Measurements from ENCODE around the gene CXCL8. TPM values are rescaled to one million over a fixed set of nuclear protein-coding genes. Genes with fewer than 3 reads are reported as not detected.

The CXCL8 gene
- total RNA-seq, 1 experiment from 2014 or later, result 0.82 TPM

DNA sequence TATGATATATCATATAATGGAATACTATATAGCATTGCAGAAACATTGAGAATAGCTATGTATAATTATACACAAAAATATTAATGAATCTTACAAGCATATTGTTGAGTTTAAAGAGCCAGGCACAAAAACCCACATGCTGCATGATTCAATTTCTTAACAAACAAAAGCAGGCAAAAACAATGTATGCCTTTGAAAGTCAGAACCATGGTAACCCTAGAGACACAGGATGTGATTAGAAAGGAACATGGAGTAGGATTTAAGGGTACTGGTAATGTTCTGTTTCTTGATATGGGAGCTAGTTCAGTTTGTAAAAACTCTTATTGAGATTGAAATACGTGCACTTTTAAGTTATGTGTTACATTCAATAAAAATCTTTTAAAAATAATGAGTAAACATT lies 21.5 kb downstream of the CXCL8 start:
- no peaks in the 10 kb centered on the region for H3K9me3 ChIP-seq (ENCODE audit: control insufficient read depth, insufficient read depth, low read depth, low read length)
- TF ChIP-seq, protein P1, sequence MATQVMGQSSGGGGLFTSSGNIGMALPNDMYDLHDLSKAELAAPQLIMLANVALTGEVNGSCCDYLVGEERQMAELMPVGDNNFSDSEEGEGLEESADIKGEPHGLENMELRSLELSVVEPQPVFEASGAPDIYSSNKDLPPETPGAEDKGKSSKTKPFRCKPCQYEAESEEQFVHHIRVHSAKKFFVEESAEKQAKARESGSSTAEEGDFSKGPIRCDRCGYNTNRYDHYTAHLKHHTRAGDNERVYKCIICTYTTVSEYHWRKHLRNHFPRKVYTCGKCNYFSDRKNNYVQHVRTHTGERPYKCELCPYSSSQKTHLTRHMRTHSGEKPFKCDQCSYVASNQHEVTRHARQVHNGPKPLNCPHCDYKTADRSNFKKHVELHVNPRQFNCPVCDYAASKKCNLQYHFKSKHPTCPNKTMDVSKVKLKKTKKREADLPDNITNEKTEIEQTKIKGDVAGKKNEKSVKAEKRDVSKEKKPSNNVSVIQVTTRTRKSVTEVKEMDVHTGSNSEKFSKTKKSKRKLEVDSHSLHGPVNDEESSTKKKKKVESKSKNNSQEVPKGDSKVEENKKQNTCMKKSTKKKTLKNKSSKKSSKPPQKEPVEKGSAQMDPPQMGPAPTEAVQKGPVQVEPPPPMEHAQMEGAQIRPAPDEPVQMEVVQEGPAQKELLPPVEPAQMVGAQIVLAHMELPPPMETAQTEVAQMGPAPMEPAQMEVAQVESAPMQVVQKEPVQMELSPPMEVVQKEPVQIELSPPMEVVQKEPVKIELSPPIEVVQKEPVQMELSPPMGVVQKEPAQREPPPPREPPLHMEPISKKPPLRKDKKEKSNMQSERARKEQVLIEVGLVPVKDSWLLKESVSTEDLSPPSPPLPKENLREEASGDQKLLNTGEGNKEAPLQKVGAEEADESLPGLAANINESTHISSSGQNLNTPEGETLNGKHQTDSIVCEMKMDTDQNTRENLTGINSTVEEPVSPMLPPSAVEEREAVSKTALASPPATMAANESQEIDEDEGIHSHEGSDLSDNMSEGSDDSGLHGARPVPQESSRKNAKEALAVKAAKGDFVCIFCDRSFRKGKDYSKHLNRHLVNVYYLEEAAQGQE (IDR thresholded peaks at IDR 0.05; ENCODE audit: insufficient read depth in 1 of 2, low read depth in 2 of 2, low read length in 1 of 2), result no peak
- TF ChIP-seq CTCF (IDR thresholded peaks at IDR 0.05), result no peak
- TF ChIP-seq SIN3A (IDR thresholded peaks at IDR 0.05; ENCODE audit: borderline replicate concordance, insufficient read depth, low read depth, low read length), result no peak
- TF ChIP-seq TCF7L2 (IDR thresholded peaks at IDR 0.05; ENCODE audit: low read depth, low read length), result no peak
- no peak for TF ChIP-seq POLR2AphosphoS5 (IDR thresholded peaks at IDR 0.05; ENCODE audit: low read depth, low read length)
- no TSS peak for BruUV-seq (replicated peaks)
- ChIA-PET CTCF (no interaction called here), POLR2A (no interaction called here)
- in situ Hi-C loops (cut with HindIII; ENCODE audit: low pct_unique_long_range_greater_than_20kb, low sequenced_read_pairs), result no loop called here
- no peaks in the 10 kb centered on the region for H3K36me3 ChIP-seq (ENCODE audit: control insufficient read depth, insufficient read depth, low read length)
- no peak overlapping the region for H3K27ac ChIP-seq (ENCODE audit: low read length)
- H3K27me3 ChIP-seq (ENCODE audit: control insufficient read depth, insufficient read depth, low read length), result no peaks in the 10 kb centered on the region
- no peak overlapping the region for H3K4me3 ChIP-seq (ENCODE audit: low read depth in 2 of 2, low read length in 2 of 2)
- H3K4me1 ChIP-seq (ENCODE audit: control insufficient read depth, insufficient read depth, low read length), result no peaks in the 10 kb centered on the region
- intact Hi-C loops (cut with micrococcal nuclease; ENCODE audit: unreplicated experiment), result no loop called here
- ATAC-seq (no peak), DNase-seq (ENCODE audit: low read depth, low spot score) (no peak)

GRCh38 chr4:73762409-73762808 lies 22.0 kb downstream of the CXCL8 start:
- no peak for DNase-seq (ENCODE audit: low read depth, low spot score)
- ChIA-PET CTCF (no interaction called here), POLR2A (no interaction called here)
- BruUV-seq (replicated peaks), result no TSS peak
- ATAC-seq, result no peak
- in situ Hi-C loops (cut with HindIII; ENCODE audit: low pct_unique_long_range_greater_than_20kb, low sequenced_read_pairs) (no loop called here), intact Hi-C loops (cut with micrococcal nuclease; ENCODE audit: unreplicated experiment) (no loop called here)
- Histone ChIP-seq H3K4me3 (ENCODE audit: low read depth in 2 of 2, low read length in 2 of 2) (no peak overlapping the region), H3K27ac (ENCODE audit: low read length) (no peak overlapping the region), H3K36me3 (ENCODE audit: control insufficient read depth, insufficient read depth, low read length) (no peaks in the 10 kb centered on the region), H3K9me3 (ENCODE audit: control insufficient read depth, insufficient read depth, low read depth, low read length) (no peaks in the 10 kb centered on the region), H3K27me3 (ENCODE audit: control insufficient read depth, insufficient read depth, low read length) (no peaks in the 10 kb centered on the region), H3K4me1 (ENCODE audit: control insufficient read depth, insufficient read depth, low read length) (no peaks in the 10 kb centered on the region)
- TF ChIP-seq SIN3A (IDR thresholded peaks at IDR 0.05; ENCODE audit: borderline replicate concordance, insufficient read depth, low read depth, low read length) (no peak), CTCF (IDR thresholded peaks at IDR 0.05) (no peak), TCF7L2 (IDR thresholded peaks at IDR 0.05; ENCODE audit: low read depth, low read length) (no peak), POLR2AphosphoS5 (IDR thresholded peaks at IDR 0.05; ENCODE audit: low read depth, low read length) (no peak)
- TF ChIP-seq, protein P1 (IDR thresholded peaks at IDR 0.05; ENCODE audit: insufficient read depth in 1 of 2, low read depth in 2 of 2, low read length in 1 of 2), result no peak

Data from Panc1 (cell line).